HK-2 (cell line): Measurements from ENCODE around the gene COLEC11.
"Not testable (repeated sequence)": the region's sequence is repeated elsewhere in the genome, so short reads cannot be mapped to it uniquely, and the experiment has no call there.

Source experiments
- DNase-seq: peaks from one replicate; pipeline ENCODE4 v3.0.0-alpha.2; 2018; ENCODE audit not compliant: unreplicated experiment

The COLEC11 gene

GRCh38 chr2:3606028-3606369, 11.1 kb downstream of the COLEC11 start:
- DNase-seq, result no peak

- no peak for DNase-seq
Measured at GRCh38 chr2:3606370-3607201, 11.7 kb downstream of the COLEC11 start.

GRCh38 chr2:3608373-3609278, 13.7 kb downstream of the COLEC11 start:
- DNase-seq, result no peak

GRCh38 chr2:3609279-3609673, 14.4 kb downstream of the COLEC11 start:
- not testable (repeated sequence) for DNase-seq

GRCh38 chr2:3610415-3610814, 15.5 kb downstream of the COLEC11 start:
- DNase-seq, result no peak

- DNase-seq, result no peak
Measured at GRCh38 chr2:3610881-3611505, 16.1 kb downstream of the COLEC11 start.

- no peak for DNase-seq
Measured at GRCh38 chr2:3611589-3611988, 16.7 kb downstream of the COLEC11 start.

GRCh38 chr2:3612639-3613523, 18.0 kb downstream of the COLEC11 start:
- DNase-seq, result no peak

GRCh38 chr2:3613524-3613905, 18.6 kb downstream of the COLEC11 start:
- DNase-seq, result no peak

- DNase-seq, result not testable (repeated sequence)
Measured at GRCh38 chr2:3614743-3615142, 19.8 kb downstream of the COLEC11 start.

GRCh38 chr2:3615541-3616200, 20.8 kb downstream of the COLEC11 start:
- DNase-seq, result not testable (repeated sequence)

- not testable (repeated sequence) for DNase-seq
Measured at GRCh38 chr2:3616435-3617197, 21.7 kb downstream of the COLEC11 start.

GRCh38 chr2:3617198-3617890, 22.4 kb downstream of the COLEC11 start:
- DNase-seq, result no peak

GRCh38 chr2:3618367-3618766, 23.5 kb downstream of the COLEC11 start:
- no peak for DNase-seq

GRCh38 chr2:3619033-3619432, 24.1 kb downstream of the COLEC11 start:
- DNase-seq, result no peak

- not testable (repeated sequence) for DNase-seq
Measured at GRCh38 chr2:3619661-3620060, 24.7 kb downstream of the COLEC11 start.

GRCh38 chr2:3620834-3621233, 25.9 kb downstream of the COLEC11 start:
- no peak for DNase-seq

GRCh38 chr2:3622967-3623366, 28.1 kb downstream of the COLEC11 start:
- no peak for DNase-seq

- DNase-seq, result no peak
Measured at GRCh38 chr2:3624059-3624794, 29.3 kb downstream of the COLEC11 start.
